Kidney (tissue), 14 donors: ENCODE data around the gene DAO. TPM values are rescaled to one million over a fixed set of nuclear protein-coding genes. Genes with fewer than 3 reads are reported as not detected.

Source experiments
- DNase-seq, 5 donors: peaks; one replicate each; pipeline ENCODE4 v3.0.0-alpha.2; 2013 to 2020
- FAIRE-seq: peaks from 2 replicates; lab custom pipeline; 2012; peaks lifted over from hg19 to GRCh38; lab: Jason Lieb, UNC
- H3K27ac ChIP-seq, 2 donors: one replicate each; pipeline ENCODE4 v1.7.0; 2013; ENCODE audit warnings: low read depth in 2 of 2, low read length in 2 of 2, inconsistent platforms in 1 of 2
- H3K27me3 ChIP-seq: one replicate; pipeline ENCODE4 v1.7.1; 2013; ENCODE audit warnings: low read length, inconsistent platforms; ENCODE audit not compliant: control insufficient read depth, insufficient read depth
- H3K36me3 ChIP-seq, 3 donors: one replicate each; pipeline versions ENCODE4 v1.7.0 to v1.7.1; 2013; ENCODE audit warnings: low read length in 3 of 3, control low read depth in 1 of 3, inconsistent platforms in 1 of 3; ENCODE audit not compliant: insufficient read depth in 3 of 3, control insufficient read depth in 2 of 3
- H3K4me1 ChIP-seq, 3 donors: one replicate each; pipeline versions ENCODE4 v1.7.0 to v1.7.1; 2013; ENCODE audit warnings: low read length in 3 of 3, inconsistent platforms in 1 of 3, low read depth in 1 of 3; ENCODE audit not compliant: control insufficient read depth in 2 of 3, insufficient read depth in 2 of 3
- H3K4me3 ChIP-seq, 3 donors: one replicate each; pipeline versions ENCODE4 v1.7.0 to v1.8.1; 2013; ENCODE audit warnings: low read length in 3 of 3, control low read depth in 1 of 3, inconsistent platforms in 1 of 3
- H3K9ac ChIP-seq, 3 donors: one replicate each; pipeline versions ENCODE4 v1.7.0 to v1.7.1; 2013; ENCODE audit warnings: low read length in 3 of 3, control low read depth in 1 of 3, inconsistent platforms in 1 of 3
- H3K9me3 ChIP-seq, 3 donors: one replicate each; pipeline versions ENCODE4 v1.7.0 to v1.7.1; 2013; ENCODE audit warnings: low read length in 3 of 3, control low read depth in 1 of 3, inconsistent platforms in 1 of 3; ENCODE audit not compliant: control insufficient read depth in 2 of 3, insufficient read depth in 1 of 3
- CTCF ChIP-seq: IDR thresholded peaks from 3 replicates; pipeline ENCODE4 v1.5.1; 2012; ENCODE audit warnings: mild to moderate bottlenecking, moderate library complexity, borderline replicate concordance; ENCODE audit not compliant: insufficient read depth; ENCODE audit errors: extremely low read depth
- intact Hi-C: fragments of 100-400 bp; cut with DNase I; formaldehyde crosslinking; loops from one replicate; pipeline ENCODE4 v1.11.1; 2022
- polyA plus RNA-seq: library from polyadenylated mRNA; stranded (reverse); fragments of 350-450 nt; fragmentation: Illumina TruSeq; extraction: RNeasy Lipid Tissue Mini Kit (QIAGEN cat#74804); gene quantifications from one replicate; pipeline ENCODE4 v1.2.3, GENCODE V29; 2014; ENCODE audit warnings: low read depth, low replicate concordance; ENCODE audit not compliant: insufficient read depth
- total RNA-seq: library from RNA; stranded (reverse); fragmentation: NEBNext Ultra II Directional; extraction: Animal tissue kit (Norgen Biotek cat#: 25700); gene quantifications from one replicate; pipeline ENCODE4 v1.2.1, GENCODE V29; 2021
- donor health status: control.
- donor health status: control.
- donor health status: control.
- donor health status: control.
- donor health status: control.
- donor health status: DM: yes; HTN: yes; CAD: no.
- donor health status: Normal renal cell carcinoma (clear cell type).

Gene DAO
- total and polyA plus RNA-seq, 2 donors from 2014 or later = 0.41 to 50.4 TPM

GRCh38 chr12:108938247-108938924 is 58.5 kb downstream of the DAO start:
- no peaks in the 10 kb centered on the region for H3K4me1 ChIP-seq
- H3K9me3 ChIP-seq = no peaks in the 10 kb centered on the region
- no peaks in the 10 kb centered on the region for H3K27me3 ChIP-seq
- FAIRE-seq = no peak
- no peak for DNase-seq
- H3K36me3 ChIP-seq = no peaks in the 10 kb centered on the region
- H3K27ac ChIP-seq = no peak overlapping the region
- H3K9ac ChIP-seq = no peak overlapping the region
- no peak for TF ChIP-seq CTCF
- H3K4me3 ChIP-seq = no peak overlapping the region
- intact Hi-C loops = no loop called here

DNA sequence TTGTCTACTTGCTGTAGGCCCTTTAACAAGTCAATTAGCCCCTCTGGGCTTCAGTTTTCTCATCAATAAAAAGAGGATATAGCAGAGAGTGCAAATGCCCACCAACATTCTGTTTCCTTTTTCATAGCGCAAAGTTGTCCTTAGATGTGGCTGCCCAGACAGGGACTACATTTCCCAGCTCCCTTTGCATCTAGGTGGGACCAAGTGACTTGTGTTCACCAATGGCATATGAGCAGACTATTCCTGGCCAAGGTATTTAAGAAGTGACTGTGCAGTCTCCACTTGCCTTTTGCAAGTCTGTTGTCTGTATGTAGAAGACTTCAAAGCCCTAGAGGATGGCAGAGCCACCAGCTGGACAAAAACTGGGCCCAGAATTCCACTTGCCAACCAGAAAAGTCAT is 59.7 kb downstream of the DAO start:
- no peak overlapping the region for H3K4me3 ChIP-seq
- H3K27me3 ChIP-seq = no peaks in the 10 kb centered on the region
- no peak for TF ChIP-seq CTCF
- no peaks in the 10 kb centered on the region for H3K9me3 ChIP-seq
- no peak overlapping the region for H3K27ac ChIP-seq
- no peak overlapping the region for H3K9ac ChIP-seq
- no peaks in the 10 kb centered on the region for H3K4me1 ChIP-seq
- H3K36me3 ChIP-seq = no peaks in the 10 kb centered on the region
- intact Hi-C loops = no loop called here
- FAIRE-seq (no peak), DNase-seq (peak in 1 of 5 donors; percentile 26)

DNA sequence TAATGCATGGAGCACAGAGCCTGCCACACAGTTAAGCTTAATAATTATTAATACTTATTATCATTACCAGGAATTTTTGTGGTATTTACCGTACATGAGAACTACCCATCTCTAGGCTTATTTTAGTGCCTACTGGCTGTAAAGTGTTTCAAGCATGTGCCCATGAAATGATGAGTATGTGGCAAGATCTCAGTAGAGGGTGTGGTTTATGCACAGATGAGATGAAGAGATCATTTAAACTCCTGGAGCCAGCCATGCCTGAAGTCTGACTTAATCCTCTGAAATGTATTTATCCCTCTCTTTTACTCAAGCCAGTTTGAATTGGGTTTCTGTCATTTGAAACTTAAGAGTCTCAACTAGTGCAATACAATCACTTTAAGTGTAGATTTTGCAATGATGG is 60.2 kb downstream of the DAO start:
- intact Hi-C loops = no loop called here
- TF ChIP-seq CTCF = no peak
- Histone ChIP-seq H3K27ac (no peak overlapping the region), H3K4me1 (no peaks in the 10 kb centered on the region), H3K9me3 (no peaks in the 10 kb centered on the region), H3K27me3 (no peaks in the 10 kb centered on the region), H3K36me3 (no peaks in the 10 kb centered on the region), H3K4me3 (no peak overlapping the region), H3K9ac (no peak overlapping the region)
- FAIRE-seq (no peak), DNase-seq (no peak)
